ENCODE data around the gene FRRS1L.
A peak's percentile ranks its signal among the peaks of the same experiment; 100 is the strongest.
"Not testable (repeated sequence)": the region's sequence is repeated elsewhere in the genome, so short reads cannot be mapped to it uniquely, and the experiment has no call there.

The FRRS1L gene

DNA sequence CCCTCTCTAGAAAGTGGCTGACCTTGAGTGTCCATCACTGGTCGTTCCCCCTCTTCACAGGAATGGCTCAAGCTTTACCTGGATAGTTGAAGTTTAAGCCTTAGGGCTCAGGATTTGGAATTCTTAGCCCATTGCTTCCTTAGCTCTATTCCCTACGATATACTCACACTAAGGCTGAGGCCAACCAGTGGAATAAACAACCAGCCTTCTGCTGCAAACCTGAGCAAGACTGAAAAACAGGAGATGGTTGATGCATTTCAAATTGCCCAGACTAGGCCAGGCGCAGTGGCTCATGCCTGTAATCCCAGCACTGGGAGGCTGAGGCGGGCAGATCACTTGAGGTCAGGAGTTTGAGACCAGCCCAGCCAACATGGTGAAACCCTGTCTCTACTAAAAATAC, 40.4 kb downstream of the FRRS1L start:
- DNase-seq = not testable (repeated sequence)

DNA sequence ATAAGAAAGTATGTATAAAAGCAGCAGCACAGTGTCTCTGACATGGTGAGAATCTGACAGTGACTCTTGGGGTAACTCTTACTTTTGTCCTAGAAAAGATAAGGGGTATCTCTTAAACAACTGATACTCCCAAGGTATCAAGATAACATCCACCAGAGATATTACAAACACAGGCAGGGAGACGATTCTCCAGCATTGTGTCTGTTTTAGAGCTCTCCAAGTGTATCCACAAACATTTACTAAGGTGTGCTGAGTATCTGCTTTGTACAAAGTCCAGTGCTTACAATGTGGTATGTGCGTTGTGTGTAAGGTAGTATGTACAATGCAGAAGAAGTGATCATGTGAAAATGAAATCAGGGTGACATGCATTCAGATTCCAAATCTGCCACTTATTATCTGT, 42.9 kb downstream of the FRRS1L start:
- DNase-seq = no peak

DNA sequence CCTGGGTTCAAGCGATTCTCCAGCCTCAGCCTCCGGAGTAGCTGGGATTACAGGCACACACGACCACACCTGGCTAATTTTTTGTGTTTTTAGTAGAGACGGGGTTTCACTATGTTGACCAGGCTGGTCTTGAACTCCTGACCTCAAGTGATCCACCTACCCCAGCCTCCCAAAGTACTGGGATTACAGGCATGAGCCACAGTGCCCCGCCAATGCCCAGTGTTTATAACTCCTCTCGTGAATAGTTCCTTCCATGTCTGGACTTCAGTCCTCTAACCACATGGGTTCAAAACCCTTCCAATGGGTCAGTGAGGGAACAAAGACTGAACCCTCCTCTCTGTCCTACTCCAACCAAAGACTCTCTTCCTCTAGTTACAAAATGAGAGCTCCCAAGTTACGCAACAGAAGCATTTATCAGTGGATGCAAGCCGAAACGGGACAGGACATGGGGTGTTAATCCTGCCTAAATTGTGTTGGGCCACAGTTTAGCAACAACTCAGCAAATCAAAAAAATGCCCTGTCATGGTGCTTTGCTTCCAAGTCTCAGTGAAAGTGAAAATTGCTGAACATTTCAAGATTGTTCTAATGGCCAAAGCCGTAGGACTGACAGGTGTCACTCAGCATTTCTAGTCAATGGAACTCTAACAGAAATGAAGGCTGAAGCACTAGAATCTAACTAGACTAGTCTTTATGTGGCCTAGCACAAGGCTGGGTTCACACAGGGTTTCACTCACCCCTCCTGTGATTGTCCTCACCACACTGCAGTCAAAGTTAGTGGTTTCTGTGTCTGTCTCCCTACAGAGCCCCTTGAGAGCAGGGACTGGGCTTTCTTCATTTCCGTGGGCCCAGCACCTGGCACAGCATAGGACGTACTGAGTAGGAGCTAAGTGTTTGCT, 44.1 kb downstream of the FRRS1L start:
- DNase-seq = no peak

DNA sequence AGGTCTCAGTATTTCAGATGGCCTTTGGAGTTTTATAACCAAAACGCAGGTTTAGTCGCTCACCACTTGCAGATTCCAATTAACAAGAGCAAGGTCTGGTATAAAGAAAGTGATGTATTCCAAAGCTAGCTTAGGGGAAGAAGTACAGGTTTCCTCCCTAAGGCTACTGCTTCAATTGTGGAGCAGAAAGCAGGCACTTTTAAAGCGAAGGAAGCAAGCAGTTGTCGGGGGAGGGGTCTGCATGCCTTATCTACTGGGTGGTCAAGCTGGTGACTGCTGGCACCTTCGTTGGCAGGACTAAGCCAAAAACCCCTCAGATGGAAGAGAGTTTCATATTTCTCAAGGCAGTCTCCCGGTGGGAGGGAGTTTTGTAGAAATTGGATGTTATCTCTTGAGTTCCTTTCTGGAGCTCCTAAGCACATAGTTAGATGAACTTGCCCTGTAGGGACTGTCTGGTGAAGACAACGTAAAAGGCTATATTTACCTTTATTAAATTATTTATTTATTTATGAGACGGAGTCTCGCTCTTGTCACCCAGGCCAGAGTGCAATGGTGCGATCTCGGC, 45.7 kb downstream of the FRRS1L start:
- no peak for DNase-seq

DNA sequence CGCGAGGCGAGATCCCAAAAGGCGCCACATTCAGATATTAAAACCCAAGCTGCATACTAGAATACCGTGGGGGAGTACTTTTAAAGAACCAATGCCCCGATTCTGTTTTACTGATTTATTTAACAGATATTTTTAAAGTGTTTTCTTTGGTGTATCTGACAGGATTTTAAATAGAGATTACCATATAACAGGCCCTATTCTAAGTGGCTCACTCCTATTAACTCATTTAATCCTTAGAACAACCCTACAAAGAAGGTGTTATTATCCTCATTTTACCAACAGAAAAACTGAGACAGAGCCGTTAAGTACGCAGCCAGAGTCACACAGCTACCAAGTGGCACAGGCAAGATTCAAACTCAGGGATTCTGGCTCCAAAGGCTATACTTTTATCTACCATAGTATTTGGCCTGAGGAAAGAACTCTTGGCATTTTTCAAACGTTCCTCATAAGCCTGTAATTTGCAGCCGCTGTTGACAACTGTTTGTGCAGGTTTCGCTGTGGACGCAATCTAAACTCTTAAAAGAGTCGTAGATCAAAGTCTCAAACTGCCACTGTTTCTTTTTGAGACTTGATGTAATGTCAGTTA, 46.8 kb downstream of the FRRS1L start:
- no peak for DNase-seq

DNA sequence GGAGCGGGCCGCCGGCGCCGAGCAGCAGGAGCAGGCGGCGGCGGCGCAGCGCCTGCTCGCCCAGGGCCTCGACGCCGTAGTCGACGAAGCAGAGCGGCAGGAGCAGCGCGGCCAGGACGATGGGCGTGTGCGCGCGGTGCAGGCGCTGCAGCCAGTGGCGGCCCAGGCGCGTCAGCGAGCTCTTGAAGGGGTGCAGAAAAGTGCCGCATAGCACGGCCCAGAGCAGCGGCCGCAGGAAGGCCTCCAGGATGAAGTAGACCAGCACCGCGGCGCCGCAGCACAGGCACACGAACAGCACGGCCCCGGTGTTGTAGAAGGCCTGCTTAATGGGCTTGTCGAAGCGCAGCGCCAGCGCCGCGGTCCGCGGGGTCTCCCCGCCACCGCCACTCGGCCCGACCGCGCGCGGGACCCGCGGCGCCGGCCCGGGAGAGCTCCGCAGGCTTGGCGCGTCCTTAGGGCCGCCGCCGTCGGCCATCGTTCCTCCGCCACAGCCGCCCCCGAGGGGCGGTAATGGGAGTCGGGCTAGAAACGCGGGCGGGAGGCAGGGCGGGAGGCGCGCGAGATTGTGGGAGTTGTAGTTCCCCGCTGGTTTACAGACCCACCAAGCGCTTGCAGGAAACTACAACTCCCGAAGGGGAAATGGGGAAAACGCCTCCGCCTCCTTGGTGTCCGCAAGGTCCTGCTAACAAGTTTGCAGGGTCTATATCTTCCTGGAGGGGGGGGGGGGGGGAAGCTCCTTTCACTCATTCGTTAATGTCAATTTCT, 47.4 kb downstream of the FRRS1L start, which contains the start of gene TMEM245:
Gene TMEM245, minus strand, starts transcription at position 509 of the 765 bp plus-strand sequence. Its CDS starts 34 bp downstream, at position 475.
- DNase-seq = peak; percentile 94

DNA sequence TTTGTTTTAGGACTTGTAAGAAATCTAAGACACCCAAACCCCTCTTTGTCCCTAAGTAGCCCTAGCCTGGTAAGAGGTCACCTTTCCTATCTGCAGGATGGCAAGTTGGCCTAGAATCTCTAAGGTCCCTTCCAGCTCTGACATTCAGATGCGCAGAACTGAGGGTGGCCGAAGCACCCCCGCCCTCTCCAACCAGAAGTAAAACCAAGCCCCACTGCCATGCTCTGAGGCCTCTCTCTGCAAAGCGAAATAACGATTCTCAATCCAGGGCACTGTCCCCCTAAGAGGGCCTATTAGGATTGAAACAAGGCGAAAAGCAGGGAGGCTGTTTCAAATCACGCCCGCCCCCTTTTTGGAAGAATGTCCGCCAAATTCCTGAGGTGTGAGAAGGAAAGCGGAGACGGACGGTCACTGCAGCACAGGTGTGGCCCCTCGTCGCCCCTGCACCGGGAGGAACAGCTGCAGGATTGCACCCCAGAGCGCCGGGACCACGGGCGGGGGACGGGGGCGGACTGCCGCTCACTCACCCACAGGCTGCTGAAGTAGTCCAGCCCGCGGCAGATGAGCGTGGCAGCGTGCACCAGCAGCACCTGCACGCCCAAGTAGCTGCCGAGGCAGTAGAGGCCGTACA, 48.1 kb downstream of the FRRS1L start:
- no peak for DNase-seq

DNA sequence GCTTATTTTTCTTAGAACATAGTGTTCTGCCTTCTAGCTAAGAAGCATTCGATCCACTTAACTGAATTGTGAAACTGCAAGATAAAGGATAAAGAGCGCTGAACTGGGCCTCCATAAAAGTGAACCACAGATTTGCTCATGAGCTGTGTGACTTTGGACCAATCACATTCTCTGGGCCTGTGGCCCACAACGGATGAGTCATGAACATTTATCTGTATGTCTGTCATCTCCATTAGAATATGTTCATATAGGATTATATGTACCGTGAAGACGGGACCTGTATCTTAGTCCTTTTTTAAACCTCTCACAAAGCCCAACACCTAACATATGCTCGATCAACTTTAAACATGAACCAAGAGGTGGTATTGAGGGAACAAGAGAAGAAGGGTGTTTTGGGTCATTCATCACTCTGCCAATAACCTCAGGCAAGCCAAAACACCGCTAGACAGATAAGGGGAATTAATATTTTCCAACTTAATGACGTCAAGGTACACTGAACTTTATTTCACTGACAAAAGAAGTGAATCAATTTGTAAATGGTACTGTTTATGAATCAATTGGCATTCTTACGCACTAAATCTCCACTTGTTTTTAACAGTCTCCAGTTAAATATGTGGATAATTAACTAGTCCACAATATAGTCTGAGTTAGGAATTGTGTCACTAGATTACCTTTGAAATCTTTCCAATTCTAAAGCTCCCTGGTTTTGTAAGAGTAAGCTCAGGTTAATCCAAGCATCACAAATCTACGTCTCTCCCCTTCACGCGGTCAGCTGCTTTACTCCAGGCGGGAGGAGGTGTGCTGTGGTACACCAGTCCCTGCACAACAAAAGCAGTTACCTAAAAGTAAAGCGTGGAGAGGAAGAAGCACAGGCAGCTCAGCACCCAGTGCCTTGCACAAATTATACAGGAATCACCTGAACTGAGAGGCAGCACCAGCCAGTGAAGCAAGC, 48.9 kb downstream of the FRRS1L start:
- no peak for DNase-seq

DNA sequence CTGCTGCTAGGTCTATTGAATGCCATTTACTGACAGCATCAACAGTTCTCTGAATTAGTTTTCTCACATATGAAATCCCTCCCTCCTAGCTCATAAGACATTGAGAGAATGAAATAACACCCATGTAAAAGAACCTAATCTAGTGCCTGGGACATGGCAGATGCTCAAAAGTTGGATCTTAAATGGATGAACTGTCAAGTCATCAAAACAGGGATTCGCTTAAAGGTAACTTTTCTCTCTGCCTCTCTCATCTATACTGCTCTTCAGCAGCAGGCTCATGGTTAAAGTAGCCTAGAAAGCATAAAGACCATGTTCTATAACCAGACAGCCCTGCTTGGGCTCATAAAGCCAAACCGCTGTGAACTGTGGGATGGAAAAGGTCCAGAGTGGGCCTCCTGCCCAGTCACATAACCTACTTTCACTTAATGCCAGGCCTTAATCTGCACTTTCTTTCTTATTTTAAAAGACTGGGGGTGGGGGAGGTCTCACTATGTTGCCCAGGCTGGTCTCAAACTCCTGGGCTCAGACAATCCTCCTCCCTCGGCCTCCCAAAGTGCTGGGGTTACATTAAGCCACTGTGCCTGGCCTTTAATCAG, 51.0 kb downstream of the FRRS1L start:
- DNase-seq = no peak

DNA sequence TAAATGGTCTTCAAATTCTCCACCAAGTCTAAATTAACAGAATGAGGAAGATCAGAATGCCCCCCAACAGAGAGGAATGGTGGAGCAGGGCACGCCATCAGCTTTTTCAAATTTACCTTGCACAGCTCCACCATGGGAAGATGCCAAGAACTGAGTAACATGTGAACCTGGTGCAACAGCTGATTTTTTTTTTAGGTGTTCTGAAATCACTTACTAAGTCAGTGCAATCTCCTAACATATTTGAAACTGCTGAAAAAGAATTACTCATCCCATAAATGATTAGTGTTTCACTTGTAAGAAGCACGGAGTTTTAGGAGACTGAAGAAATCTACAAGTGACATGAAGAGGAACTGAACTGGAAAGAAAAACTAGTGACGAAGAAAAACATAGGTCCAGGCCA, 52.4 kb downstream of the FRRS1L start:
- no peak for DNase-seq

DNA sequence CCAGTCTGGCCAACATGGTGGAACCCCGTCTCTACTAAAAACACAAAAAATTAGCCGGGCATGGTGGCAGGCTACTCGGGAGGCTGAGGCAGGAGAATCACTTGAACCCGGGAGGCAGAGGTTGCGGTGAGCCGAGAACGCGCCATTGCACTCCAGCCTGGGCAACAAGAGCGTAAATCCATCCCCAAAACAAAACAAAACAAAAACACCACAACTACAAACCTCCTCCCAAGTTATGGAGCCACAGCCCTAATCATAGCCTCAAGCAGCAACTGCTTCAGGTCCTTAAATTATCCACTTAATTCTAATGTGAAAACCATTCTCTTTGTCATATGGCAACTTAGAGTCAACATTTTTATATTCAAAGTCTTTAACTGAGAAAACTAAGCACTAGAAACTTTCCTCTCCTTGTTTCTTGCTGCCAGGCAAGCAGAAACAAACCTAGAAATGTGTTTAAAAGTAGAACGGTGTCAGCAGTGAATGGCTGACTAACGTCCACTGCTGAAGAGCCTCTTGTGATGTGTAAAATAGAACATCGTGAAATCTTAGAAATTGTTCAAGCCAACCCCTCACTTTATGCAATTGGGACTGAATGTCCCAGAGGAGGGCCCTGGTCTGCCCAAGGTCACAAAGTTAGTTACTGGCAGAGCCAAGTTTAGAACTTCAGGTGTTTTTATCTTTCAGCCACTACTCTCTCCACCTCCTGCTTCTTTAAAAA, 53.0 kb downstream of the FRRS1L start:
- no peak for DNase-seq

DNA sequence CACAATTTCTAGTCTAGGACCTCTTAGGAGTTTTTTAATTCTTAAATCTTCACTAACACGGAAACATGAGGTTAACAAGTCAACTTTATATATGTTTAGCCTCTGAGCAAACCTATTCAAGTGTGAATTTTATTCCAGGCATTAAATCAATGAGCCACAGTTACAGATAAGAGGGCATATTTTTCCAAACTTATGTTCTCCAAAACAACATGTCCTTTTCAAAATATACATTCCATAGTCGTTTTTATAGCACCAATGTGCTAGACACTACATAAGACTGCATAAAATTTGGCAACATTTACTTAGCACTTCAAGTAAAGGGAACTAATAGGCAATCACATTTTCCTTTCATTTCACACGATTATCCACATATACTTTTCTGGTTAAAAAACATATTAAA, 53.8 kb downstream of the FRRS1L start:
- DNase-seq = no peak

DNA sequence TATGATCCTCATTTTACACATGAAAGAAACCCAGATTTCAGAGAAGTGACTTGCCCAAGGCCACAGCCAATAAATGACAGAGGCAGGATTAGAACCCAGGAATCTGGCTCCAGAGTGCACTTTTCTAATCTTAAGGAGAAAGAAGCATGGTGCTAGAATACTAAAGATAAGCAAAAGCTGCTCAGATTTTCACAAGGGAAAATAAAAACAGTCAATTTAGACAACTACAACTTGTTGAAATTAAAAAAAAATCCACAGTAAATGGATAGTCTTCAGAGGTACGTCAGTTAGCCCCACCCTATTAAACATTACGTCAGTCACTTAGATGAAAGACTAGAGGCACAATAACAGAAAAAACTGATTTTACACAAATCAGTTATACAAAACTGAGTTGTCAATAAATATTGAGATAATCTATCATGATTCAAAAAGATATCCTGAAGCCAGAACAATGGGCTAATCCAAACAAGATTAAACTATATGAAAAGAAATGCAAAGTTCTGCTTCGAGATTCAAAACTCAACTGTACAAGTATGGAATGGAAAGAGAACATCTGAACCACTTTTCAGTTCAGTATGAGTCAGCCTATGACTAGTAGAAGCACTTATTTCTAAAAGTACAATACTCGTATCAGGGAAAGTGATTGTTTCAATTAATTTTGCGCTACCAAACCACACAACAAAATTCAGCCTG, 56.6 kb downstream of the FRRS1L start:
- no peak for DNase-seq

DNA sequence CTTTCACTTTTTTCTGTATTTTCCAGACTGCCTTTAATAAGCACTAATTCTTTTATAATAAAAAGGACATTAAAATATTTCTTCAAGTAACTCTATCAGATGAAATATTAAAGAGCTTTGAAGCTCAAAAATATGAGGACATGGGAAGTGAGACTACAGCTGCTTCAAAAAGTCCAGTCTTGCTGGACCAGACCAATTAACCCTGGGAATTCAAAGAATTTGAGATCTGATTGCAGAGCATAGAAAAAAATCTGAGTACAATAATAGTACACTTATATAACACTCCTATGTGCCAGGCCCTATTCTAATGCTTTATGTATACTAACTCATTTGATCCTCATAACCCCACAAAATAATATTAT, 57.1 kb downstream of the FRRS1L start:
- DNase-seq = no peak

DNA sequence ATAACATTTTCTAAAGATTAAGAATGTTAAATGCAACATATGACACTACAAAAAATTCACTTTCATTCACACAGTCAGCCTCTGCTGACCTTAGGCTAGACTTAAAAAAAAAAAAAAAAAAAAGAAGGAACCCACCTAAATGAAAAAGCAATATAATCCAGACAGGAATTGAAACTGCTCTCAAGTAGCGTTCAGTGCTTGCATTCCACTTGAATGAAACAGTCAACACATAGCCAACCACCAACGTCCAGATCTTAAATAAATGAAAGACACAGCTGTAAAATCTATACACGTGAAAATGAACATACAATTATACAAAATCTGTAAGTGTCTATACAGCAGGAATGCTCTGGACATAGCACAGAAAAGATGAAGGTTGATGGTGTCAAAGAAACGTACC, 58.7 kb downstream of the FRRS1L start:
- DNase-seq = no peak

DNA sequence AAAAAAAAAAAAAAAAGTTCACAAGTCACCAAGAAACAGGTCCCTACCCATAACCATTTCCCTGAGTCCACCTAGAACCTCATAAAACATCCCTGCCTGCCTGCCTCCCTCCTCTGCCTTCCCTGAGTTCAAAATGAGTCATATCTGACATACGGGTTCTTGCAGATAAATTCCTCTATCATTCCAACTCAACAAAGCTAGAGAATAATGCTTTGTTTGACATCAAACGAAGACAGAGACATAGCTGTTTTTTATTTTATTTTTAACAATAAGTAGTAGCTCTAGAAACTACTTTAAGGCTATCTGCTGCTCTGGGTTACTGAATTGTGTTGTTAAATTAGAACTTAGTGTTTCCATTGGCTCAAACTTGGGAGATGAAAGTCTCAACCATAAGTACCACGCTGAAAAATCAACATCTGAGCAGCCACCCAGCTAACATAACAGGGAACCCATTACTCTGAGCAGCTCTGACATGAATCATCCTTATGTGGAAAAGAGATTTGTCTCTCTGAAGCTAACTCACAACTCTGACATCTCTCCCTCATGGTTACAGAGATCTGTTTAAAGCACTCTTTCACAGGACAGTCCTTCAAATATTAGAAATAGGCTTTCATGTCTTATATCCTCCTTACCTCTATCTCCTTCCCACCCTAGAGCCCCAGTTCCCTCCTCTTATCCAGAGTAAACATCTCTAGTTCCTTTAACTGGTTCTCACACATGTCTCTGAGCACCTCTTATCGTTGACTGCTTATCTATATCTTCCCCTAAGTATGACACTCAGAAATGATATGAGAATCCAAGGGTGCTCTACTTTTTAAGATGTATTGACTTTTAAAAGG, 59.4 kb downstream of the FRRS1L start:
- DNase-seq = no peak

DNA sequence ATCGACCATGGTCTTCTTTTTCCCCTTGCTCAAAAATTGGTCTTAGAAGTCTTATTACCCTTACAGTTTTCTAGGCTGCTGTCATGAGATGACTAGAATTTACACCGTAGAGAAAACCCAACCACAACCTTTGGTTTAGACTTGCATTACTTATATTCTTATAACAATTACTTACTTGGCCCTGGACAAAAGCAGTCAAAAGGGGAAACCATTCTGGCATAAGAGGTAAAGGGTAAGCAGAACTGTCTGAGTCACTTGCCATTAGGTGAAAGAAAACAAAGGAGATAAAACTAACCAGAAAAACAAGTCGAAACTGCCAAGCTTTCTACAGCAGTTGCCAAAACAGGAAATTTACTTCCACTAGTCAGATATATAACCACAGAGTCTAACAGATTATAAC, 65.2 kb downstream of the FRRS1L start:
- no peak for DNase-seq

DNA sequence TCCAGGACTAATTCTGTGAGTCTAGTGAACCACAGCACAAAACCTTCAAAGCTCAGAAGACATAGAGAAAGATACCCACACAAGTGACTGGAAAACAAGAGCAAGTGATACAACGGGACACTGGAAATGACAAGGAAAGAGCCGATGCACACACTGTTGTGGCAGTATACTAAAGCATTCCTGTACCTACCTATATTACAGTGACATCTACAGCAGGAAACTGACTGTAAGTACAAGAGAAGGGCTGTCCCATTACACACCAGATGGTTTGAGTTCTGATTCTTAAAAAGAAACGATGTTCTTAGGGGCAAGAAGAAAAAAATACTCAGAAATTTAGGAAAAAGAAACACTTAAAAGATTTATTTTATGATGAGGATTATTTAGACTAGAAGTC, 65.8 kb downstream of the FRRS1L start:
- DNase-seq = no peak
